AG10803 (cell line): Measurements from ENCODE around the gene DCAF5.

ENCODE experiments used
- DNase-seq: peaks from one replicate; pipeline ENCODE4 v3.0.0; 2010; ENCODE audit warnings: low read depth
- H3K4me3 ChIP-seq: 2 replicates; pipeline ENCODE4 v1.5.1; 2011; ENCODE audit warnings: mild to moderate bottlenecking, low read length, control low read depth
- CTCF ChIP-seq: conservative IDR thresholded peaks from 2 replicates; pipeline ENCODE4 v1.5.1; 2011; ENCODE audit warnings: mild to moderate bottlenecking, low read length, control low read depth, inconsistent platforms

DCAF5 gene

DNA sequence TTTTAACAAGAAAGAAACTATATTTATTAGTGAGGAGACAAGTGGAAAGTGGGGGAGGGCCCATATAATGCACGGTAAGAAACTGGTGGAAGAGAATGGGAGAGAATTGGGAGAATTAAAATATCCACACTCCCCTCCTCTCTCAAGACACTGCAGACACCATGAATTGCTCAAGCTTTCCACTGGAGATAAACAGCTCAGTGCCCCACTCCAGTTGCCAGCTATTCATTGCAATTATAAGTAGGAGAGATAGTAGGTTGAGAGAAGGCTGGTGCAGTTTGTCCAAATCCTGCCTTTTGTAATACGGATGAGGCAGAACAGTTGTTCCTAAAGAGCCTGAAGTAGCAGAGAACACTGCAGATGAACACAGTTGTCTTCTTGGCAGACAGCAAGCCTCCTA lies 38.2 kb downstream of the DCAF5 start:
- no peak for TF ChIP-seq CTCF
- no peak for DNase-seq
- H3K4me3 ChIP-seq = no peak overlapping the region

DNA sequence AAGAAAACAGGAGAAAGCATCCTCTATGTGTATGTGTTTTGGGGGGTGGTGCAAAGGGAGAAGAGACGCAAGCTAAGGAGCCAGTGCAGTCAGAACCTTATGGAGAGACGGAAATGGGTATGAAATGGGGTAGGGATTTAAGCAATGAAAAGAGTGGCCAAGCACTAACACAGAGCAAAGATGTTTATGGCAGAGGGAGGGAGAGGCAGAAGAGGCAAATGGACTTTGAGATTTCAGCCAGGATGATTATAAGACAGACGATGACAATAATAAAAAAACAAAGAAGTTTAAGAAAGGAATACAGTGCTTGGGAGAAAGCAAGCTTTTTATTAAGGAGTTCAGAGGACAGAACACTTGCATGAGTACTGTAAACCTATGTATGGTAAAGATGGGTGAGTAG lies 44.6 kb downstream of the DCAF5 start:
- no peak for DNase-seq
- TF ChIP-seq CTCF = no peak
- H3K4me3 ChIP-seq = no peak overlapping the region

DNA sequence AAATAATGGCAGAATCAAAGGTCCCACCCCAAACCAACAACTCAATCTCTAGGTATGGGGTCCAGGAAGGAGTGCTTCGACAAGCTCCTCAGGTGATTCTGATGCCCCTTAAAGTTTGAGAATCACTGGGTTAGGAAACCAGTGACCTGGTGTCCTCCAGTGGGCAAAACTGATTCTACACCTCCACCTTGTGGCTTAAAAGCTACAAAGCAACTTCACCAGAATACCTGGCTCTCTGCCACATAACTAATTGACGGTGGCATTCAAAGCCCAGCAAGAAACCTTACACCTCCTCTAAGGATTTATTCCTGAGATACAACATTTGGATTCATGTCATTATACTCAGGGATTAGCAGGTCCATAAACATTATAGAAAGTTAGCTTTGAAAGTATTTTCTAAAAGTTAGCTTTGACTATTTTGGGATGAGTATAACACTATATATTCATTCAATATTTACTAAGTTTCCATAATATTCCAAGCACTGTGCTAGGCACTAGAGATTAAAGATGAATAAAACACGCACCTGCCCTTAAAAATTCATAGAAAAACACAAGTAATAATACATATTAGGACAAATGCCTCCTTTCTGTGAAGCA lies 45.4 kb downstream of the DCAF5 start:
- peak; percentile 62 for DNase-seq
- TF ChIP-seq CTCF = peak; percentile 77
- no peak overlapping the region for H3K4me3 ChIP-seq

- DNase-seq = no peak
- no peak for TF ChIP-seq CTCF
- no peak overlapping the region for H3K4me3 ChIP-seq
These were observed 46.5 kb downstream of the DCAF5 start for GRCh38 chr14:69106451-69106850.

DNA sequence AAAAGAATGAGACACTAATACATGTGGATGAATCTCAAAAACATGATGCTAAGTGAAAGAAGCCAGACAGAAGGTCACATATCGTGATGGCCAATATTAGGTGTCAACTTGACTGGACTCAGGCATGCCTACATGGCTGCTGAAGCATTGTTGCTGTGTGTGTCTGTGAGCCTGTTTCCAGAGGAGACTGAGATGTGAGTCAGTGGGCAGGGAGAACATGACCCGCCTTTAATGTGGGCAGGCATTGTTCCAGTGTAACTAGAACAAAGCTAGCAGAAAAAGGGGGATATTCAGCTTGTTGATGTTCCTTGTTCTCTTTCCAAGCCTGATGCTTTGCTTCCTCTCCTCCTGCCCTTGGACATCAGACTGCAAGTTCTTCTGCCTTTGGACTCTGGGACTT lies 47.6 kb downstream of the DCAF5 start:
- no peak for TF ChIP-seq CTCF
- DNase-seq = peak; percentile 64
- H3K4me3 ChIP-seq = no peak overlapping the region

GRCh38 chr14:69101331-69101826 lies 51.5 kb downstream of the DCAF5 start:
- DNase-seq = peak; percentile 94
- H3K4me3 ChIP-seq = no peak overlapping the region
- peak; percentile 92 for TF ChIP-seq CTCF

DNA sequence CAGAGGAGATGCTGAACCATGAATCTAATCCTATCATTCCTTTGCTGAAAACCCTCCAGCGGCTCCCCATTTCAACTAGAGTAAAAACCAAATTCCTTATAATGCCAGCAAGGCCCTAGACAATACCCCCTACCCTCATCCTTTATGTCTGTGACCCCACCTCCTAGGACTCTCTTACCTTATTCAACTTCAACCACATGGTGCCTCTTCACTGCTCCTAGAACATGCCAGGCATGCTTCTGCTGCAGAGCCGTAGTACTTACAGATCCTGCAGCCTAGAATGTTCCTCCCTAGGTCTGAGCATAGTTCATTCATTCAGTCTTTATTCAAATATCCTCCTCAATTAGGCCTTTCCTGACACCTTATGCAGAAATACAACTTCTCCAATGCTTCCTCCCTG lies 54.9 kb downstream of the DCAF5 start:
- DNase-seq = no peak
- TF ChIP-seq CTCF = no peak
- H3K4me3 ChIP-seq = no peak overlapping the region
